K562 (cell line): ENCODE measurements around the gene LRRC15. TPM values are rescaled to one million over a fixed set of nuclear protein-coding genes. Genes with fewer than 3 reads are reported as not detected.

ENCODE experiments used
- ASH1L ChIP-seq: fragments of 450-650 bp; IDR thresholded peaks from 2 replicates; pipeline ENCODE4 v1.6.1; 2018; ENCODE audit warnings: borderline replicate concordance, mild to moderate bottlenecking, low read depth; ENCODE audit not compliant: partially characterized antibody
- CBX8 ChIP-seq: fragments of 200-600 bp; sonication (generic); IDR thresholded peaks from 2 replicates; pipeline ENCODE4 v1.6.1; 2012; ENCODE audit warnings: borderline replicate concordance, mixed run types, low read depth, mild to moderate bottlenecking, moderate library complexity, mixed read lengths, low read length, control low read depth, inconsistent platforms; ENCODE audit not compliant: poor library complexity, severe bottlenecking; ENCODE audit errors: extremely low read depth
- GABPB1 ChIP-seq: sonication (generic); formaldehyde crosslinking; IDR thresholded peaks from 2 replicates; pipeline ENCODE4 v1.8.0; 2022; ENCODE audit warnings: mild to moderate bottlenecking, missing genetic modification reagents
- HCFC1 ChIP-seq: IDR thresholded peaks from 2 replicates; pipeline ENCODE4 v1.6.1; 2012; ENCODE audit warnings: low read depth, low read length, improper control_type of control experiment
- MED1 ChIP-seq: sonication (generic); formaldehyde crosslinking; IDR thresholded peaks from 2 replicates; pipeline ENCODE4 v1.8.1; 2023; ENCODE audit warnings: missing genetic modification reagents, borderline replicate concordance
- MNT ChIP-seq, 2 experiments: fragments of 450-650 bp; conservative IDR thresholded peaks; 2 replicates each; pipeline ENCODE4 v1.6.1; 2017; ENCODE audit warnings: mild to moderate bottlenecking in 2 of 2, moderate library complexity in 2 of 2
- NCOA6 ChIP-seq: fragments of 450-650 bp; IDR thresholded peaks from 2 replicates; pipeline ENCODE4 v1.6.1; 2017; ENCODE audit warnings: mild to moderate bottlenecking
- NCOR1 ChIP-seq: fragments of 450-650 bp; IDR thresholded peaks from 2 replicates; pipeline ENCODE4 v1.6.1; 2016; ENCODE audit warnings: mild to moderate bottlenecking, moderate library complexity
- NELFE ChIP-seq: IDR thresholded peaks from 2 replicates; pipeline ENCODE4 v1.6.1; 2011; ENCODE audit warnings: mild to moderate bottlenecking; ENCODE audit not compliant: insufficient read depth, insufficient read length
- NEUROD1 ChIP-seq: fragments of 150-350 bp; IDR thresholded peaks from 2 replicates; pipeline ENCODE4 v1.6.1; 2014; ENCODE audit warnings: borderline replicate concordance, low read length, low read depth; ENCODE audit not compliant: partially characterized antibody
- NFRKB ChIP-seq: fragments of 450-650 bp; IDR thresholded peaks from 2 replicates; pipeline ENCODE4 v1.6.1; 2016; ENCODE audit warnings: low read depth
- RB1 ChIP-seq: fragments of 450-650 bp; IDR thresholded peaks from 2 replicates; pipeline ENCODE4 v1.6.1; 2017; ENCODE audit warnings: low read depth, mild to moderate bottlenecking
- SAFB ChIP-seq: fragments of 200-400 bp; formaldehyde crosslinking; IDR thresholded peaks from 2 replicates; pipeline ENCODE4 v1.6.1; 2017; ENCODE audit warnings: low read depth, low read length, borderline replicate concordance
- SRSF7 ChIP-seq: fragments of 200-400 bp; formaldehyde crosslinking; optimal IDR thresholded peaks from 2 replicates; pipeline ENCODE3; 2017; ENCODE audit warnings: mild to moderate bottlenecking, low read depth, low read length
- TARDBP ChIP-seq: fragments of 450-650 bp; IDR thresholded peaks from 2 replicates; pipeline ENCODE4 v1.6.1; 2016
- TCF3 ChIP-seq: sonication (generic); formaldehyde crosslinking; IDR thresholded peaks from 2 replicates; pipeline ENCODE4 v1.4.0; 2020; ENCODE audit warnings: mild to moderate bottlenecking, missing genetic modification reagents
- TFAP4 ChIP-seq: sonication (generic); formaldehyde crosslinking; IDR thresholded peaks from 2 replicates; pipeline ENCODE4 v1.8.0; 2022; ENCODE audit warnings: missing genetic modification reagents, mild to moderate bottlenecking, moderate library complexity, borderline replicate concordance
- XRCC4 ChIP-seq: IDR thresholded peaks from one replicate; pipeline ENCODE4 v1.6.1; 2011; ENCODE audit not compliant: insufficient read depth, insufficient read length; ENCODE audit errors: extremely low read depth
- ZFPM2 ChIP-seq: fragments of 250-450 bp; sonication (Bioruptor Pico); IDR thresholded peaks from 2 replicates; pipeline ENCODE4 v1.5.1; 2022; ENCODE audit warnings: mild to moderate bottlenecking
- ZNF79 ChIP-seq: fragments of 250-450 bp; sonication (Bioruptor Pico); IDR thresholded peaks from 2 replicates; pipeline ENCODE4 v1.4.0; 2020; ENCODE audit warnings: low read depth, mild to moderate bottlenecking, moderate library complexity
- polyA plus RNA-seq, 8 experiments: library from polyadenylated mRNA; depleted of rRNA in 4 of 8; stranded (reverse) in 5 of 8; unstranded in 3 of 8; fragments of >200 nt; fragmentation: Nextera tagmentation in 2 of 8; fragmentation: Illumina TruSeq in 1 of 8; extraction: Ambion mirVana in 2 of 8; extraction: Trizol in 1 of 8; gene quantifications; 2 replicates each; pipeline versions ENCODE4 v1.2.1 to v1.2.3, GENCODE V29; 2011 to 2014; ENCODE audit warnings: inconsistent platforms in 1 of 8, missing spikeins in 1 of 8
- total RNA-seq, 7 experiments: library from RNA; depleted of rRNA in 6 of 7; stranded (reverse); fragments of >200 nt in 6 of 7; fragmentation: Illumina TruSeq in 2 of 7; extraction: Trizol in 2 of 7; gene quantifications; 2 replicates each; pipeline versions ENCODE4 v1.2.1 to v1.2.3, GENCODE V29; 2011 to 2021; ENCODE audit warnings: low replicate concordance in 1 of 7
- TF ChIP-seq, protein P1 (sequence below): sonication (generic); formaldehyde crosslinking; IDR thresholded peaks from 2 replicates; pipeline ENCODE4 v1.8.1; 2023; ENCODE audit warnings: mild to moderate bottlenecking, missing genetic modification reagents
- TF ChIP-seq, protein P2 (sequence below): fragments of 250-450 bp; sonication (Bioruptor Pico); IDR thresholded peaks from 2 replicates; pipeline ENCODE4 v1.8.0; 2021; ENCODE audit warnings: borderline replicate concordance, mild to moderate bottlenecking, moderate library complexity; ENCODE audit not compliant: poor library complexity, severe bottlenecking

Gene LRRC15
- total and polyA plus RNA-seq, 9 of the 15 experiments (the other 6 are each of a cell fraction or from before 2014, with no cell fraction given): not detected

DNA sequence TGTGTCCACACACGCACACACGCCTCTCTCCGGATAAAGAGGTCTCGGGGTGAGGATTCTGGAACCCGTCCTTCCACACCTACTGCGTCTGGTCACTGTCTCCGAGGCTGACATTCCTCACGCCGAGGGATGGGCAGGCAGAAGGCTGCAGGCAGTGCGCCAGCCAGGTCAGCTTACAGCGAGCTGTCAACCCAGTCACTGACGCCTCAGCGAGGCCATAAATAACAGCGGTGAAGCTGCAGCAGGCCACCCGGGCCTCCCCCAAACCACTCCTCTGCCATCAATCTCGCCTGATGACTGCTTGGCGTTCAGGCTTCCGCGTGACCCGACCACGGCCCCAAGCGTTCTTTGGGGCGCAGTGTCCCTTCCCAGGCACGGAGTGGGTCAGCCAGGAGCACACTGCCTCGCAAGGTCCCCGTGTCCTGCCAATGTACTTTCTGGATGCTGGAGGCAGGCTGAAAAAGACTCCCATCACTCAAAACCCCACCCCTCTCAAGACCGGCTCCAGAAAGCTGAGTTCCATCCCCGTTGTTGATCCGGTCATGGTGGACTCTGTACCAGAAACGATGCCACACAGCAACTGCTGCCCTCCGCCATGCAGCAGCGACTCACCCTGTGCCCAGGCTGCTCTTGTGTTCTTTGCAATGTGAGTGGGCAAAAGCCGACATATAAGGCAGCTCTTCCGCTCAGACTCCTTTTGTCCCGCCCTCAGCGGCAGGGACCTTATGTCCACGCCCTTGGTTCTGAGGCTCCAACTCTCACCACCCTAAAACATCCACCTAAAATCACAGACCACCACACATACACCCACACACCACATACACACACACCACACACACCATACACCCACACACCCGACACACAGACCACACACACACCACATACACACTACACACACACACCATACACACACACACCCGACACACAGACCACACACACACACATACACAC lies 45.5 kb downstream of the LRRC15 start (continued):
- TF ChIP-seq RB1 (0 out of 2 replicates have a peak, but pooled peaks have one; percentile 22), XRCC4 (no peak), NCOR1 (peak; percentile 54; the same call in 1 of the 2 replicates), GABPB1 (CRISPR knock-in tag) (0 out of 2 replicates have a peak, but pooled peaks have one; percentile 28), ZFPM2 (CRISPR knock-in tag) (no peak), MED1 (CRISPR knock-in tag) (no peak), NELFE (no peak), ZNF79 (CRISPR knock-in tag) (no peak), MNT (conservative IDR thresholded peaks at IDR 0.05) (no peak; a peak in 2 of 4 replicates), CBX8 (no peak), TARDBP (no peak), ASH1L (no peak), NEUROD1 (peak; percentile 61), NCOA6 (no peak), TFAP4 (CRISPR knock-in tag) (peak; percentile 90), TCF3 (CRISPR knock-in tag) (peak; percentile 70), NFRKB (no peak), HCFC1 (no peak), SRSF7 (no peak), SAFB (peak; percentile 17; the same call in 1 of the 2 replicates)
- TF ChIP-seq, protein P1, sequence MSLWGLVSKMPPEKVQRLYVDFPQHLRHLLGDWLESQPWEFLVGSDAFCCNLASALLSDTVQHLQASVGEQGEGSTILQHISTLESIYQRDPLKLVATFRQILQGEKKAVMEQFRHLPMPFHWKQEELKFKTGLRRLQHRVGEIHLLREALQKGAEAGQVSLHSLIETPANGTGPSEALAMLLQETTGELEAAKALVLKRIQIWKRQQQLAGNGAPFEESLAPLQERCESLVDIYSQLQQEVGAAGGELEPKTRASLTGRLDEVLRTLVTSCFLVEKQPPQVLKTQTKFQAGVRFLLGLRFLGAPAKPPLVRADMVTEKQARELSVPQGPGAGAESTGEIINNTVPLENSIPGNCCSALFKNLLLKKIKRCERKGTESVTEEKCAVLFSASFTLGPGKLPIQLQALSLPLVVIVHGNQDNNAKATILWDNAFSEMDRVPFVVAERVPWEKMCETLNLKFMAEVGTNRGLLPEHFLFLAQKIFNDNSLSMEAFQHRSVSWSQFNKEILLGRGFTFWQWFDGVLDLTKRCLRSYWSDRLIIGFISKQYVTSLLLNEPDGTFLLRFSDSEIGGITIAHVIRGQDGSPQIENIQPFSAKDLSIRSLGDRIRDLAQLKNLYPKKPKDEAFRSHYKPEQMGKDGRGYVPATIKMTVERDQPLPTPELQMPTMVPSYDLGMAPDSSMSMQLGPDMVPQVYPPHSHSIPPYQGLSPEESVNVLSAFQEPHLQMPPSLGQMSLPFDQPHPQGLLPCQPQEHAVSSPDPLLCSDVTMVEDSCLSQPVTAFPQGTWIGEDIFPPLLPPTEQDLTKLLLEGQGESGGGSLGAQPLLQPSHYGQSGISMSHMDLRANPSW: no peak; the same call in 1 of the 2 replicates
- TF ChIP-seq, protein P2, sequence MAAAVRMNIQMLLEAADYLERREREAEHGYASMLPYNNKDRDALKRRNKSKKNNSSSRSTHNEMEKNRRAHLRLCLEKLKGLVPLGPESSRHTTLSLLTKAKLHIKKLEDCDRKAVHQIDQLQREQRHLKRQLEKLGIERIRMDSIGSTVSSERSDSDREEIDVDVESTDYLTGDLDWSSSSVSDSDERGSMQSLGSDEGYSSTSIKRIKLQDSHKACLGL (CRISPR knock-in tag): no peak
